ENCODE measurements around the gene CCDC136. TPM values are rescaled to one million over a fixed set of nuclear protein-coding genes. Genes with fewer than 3 reads are reported as not detected.

CCDC136 gene
- total RNA-seq, 2 experiments from 2014 or later, result 11.7 to 33.5 TPM

DNA sequence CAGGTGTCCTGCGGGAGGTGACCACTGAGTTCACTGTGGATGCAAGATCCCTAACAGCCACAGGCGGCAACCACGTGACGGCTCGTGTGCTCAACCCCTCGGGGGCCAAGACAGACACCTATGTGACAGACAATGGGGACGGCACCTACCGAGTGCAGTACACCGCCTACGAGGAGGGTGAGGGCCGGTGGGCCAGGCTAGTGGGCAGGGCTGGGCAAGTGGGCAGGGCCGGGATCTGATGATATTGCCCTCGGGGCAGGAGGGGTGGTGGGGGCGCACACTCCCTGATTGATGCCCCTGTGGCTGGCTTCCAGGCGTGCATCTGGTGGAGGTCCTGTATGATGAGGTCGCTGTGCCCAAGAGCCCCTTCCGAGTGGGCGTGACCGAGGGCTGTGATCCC, 54.2 kb downstream of the CCDC136 start:
- CTCF ChIA-PET (ENCODE audit: unreplicated experiment), result no interaction called here

GRCh38 chr7:128846781-128847444, 55.1 kb downstream of the CCDC136 start:
- H4K20me1 ChIP-seq (ENCODE audit: insufficient read depth, low read length), result no peaks in the 10 kb centered on the region
- CTCF ChIA-PET (ENCODE audit: unreplicated experiment), result no interaction called here

More for the DNA sequence above, 54.2 kb downstream of the CCDC136 start:
- BruUV-seq (replicated peaks), result no TSS peak
- TF ChIP-seq EZH2phosphoT487 (IDR thresholded peaks at IDR 0.05; ENCODE audit: borderline replicate concordance, low read depth, low read length) (no peak), CTCF (conservative IDR thresholded peaks at IDR 0.05; ENCODE audit: low read length) (no peak)
- Histone ChIP-seq H2AFZ (ENCODE audit: low read length) (no peak overlapping the region), H3K4me3 (ENCODE audit: low read depth, low read length, poor library complexity, severe bottlenecking) (no peak overlapping the region), H3K4me1 (ENCODE audit: insufficient read depth, low read length, poor library complexity, severe bottlenecking) (peaks cover 3% of the 10 kb centered on the region), H3K9me3 (ENCODE audit: low read length) (no peaks in the 10 kb centered on the region), H3K36me3 (ENCODE audit: insufficient read depth, low read length) (no peaks in the 10 kb centered on the region), H4K20me1 (ENCODE audit: insufficient read depth, low read length) (no peaks in the 10 kb centered on the region), H3K4me2 (ENCODE audit: low read length) (no peak overlapping the region), H3K79me2 (ENCODE audit: insufficient read depth, low read depth, low read length) (no peaks in the 10 kb centered on the region), H3K27ac (ENCODE audit: low read depth, low read length, poor library complexity, severe bottlenecking) (no peak overlapping the region), H3K9me2 (ENCODE audit: insufficient read depth, low read length) (no peaks in the 10 kb centered on the region)
- no peak for DNase-seq (ENCODE audit: low spot score)
- POLR2A ChIA-PET, result no interaction called here
- intact Hi-C loops (cut with micrococcal nuclease; ENCODE audit: unreplicated experiment), result no loop called here

More at GRCh38 chr7:128846781-128847444, 55.1 kb downstream of the CCDC136 start:
- intact Hi-C loops (cut with micrococcal nuclease; ENCODE audit: unreplicated experiment), result no loop called here
- Histone ChIP-seq H2AFZ (ENCODE audit: low read length) (no peak overlapping the region), H3K4me1 (ENCODE audit: insufficient read depth, low read length, poor library complexity, severe bottlenecking) (no peaks in the 10 kb centered on the region), H3K27ac (ENCODE audit: low read depth, low read length, poor library complexity, severe bottlenecking) (no peak overlapping the region), H3K79me2 (ENCODE audit: insufficient read depth, low read depth, low read length) (no peaks in the 10 kb centered on the region), H3K4me2 (ENCODE audit: low read length) (no peak overlapping the region), H3K36me3 (ENCODE audit: insufficient read depth, low read length) (no peaks in the 10 kb centered on the region), H3K9me2 (ENCODE audit: insufficient read depth, low read length) (no peaks in the 10 kb centered on the region), H3K9me3 (ENCODE audit: low read length) (no peaks in the 10 kb centered on the region), H3K4me3 (ENCODE audit: low read depth, low read length, poor library complexity, severe bottlenecking) (no peak overlapping the region)
- BruUV-seq (replicated peaks), result no TSS peak
- no peak for DNase-seq (ENCODE audit: low spot score)
- POLR2A ChIA-PET, result no interaction called here
- TF ChIP-seq CTCF (conservative IDR thresholded peaks at IDR 0.05; ENCODE audit: low read length) (no peak), EZH2phosphoT487 (IDR thresholded peaks at IDR 0.05; ENCODE audit: borderline replicate concordance, low read depth, low read length) (no peak)

Data from OCI-LY7 (cell line).